HG03196 (cell line): ENCODE data around the gene KIF16B.
"Not testable (repeated sequence)": the region's sequence is repeated elsewhere in the genome, so short reads cannot be mapped to it uniquely, and the experiment has no call there.

ENCODE experiments used
- ATAC-seq: cut with Tn5 transposase; IDR thresholded peaks from one replicate; pipeline ENCODE4 v1.9.1; 2021; ENCODE audit not compliant: unreplicated experiment

The KIF16B gene

GRCh38 chr20:16526433-16527380 is 46.5 kb downstream of the KIF16B start:
- ATAC-seq = no peak

DNA sequence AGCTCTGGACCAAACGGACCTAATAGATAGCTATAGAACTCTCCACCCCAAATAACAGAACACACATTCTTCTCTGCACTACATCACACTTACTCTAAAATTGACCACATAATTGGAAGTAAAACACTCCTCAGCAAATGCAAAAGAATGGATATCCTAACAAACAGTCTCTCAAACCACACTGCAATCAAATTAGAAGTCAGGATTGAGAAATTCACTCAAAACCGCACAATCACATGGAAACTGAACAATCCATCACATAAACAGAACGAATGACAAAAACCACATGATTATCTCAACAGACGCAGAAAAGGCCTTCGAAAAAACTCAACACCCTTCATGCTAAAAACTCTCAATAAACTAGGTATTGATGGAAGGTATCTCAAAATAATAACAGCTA is 50.6 kb downstream of the KIF16B start:
- not testable (repeated sequence) for ATAC-seq

GRCh38 chr20:16520154-16520553 is 53.1 kb downstream of the KIF16B start:
- no peak for ATAC-seq

DNA sequence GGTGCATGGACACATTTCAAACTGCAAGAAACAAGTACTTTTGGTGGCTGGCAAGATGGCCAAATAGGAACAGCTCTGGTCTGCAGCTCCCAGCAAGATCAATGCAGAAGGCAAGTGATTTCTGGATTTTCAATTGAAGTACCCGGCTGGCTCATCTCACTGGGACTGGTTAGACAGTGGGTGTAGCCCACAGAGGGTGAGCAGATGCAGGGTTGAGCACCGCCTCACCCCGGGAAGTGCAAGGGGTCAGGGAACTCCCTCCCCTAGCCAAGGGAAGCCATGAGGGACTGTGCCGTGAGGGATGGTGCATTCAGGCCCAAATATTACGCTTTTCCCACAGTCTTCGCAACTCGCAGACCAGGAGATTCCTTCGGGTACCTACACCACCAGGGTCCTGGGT is 53.6 kb downstream of the KIF16B start:
- ATAC-seq = not testable (repeated sequence)

DNA sequence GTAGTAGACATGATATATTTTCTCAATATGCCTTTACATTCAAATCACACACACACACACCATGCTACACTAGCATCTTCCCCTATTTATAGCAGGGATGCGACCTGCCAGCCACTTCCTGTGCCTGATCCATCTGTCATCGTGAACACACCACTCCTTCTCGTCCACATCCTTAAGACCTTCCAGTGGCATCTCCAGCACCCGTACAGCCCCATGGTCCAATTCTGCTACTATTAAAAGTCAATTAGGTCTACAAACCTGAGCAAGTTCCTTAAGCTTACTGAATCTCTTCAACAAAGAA is 54.5 kb downstream of the KIF16B start:
- no peak for ATAC-seq

DNA sequence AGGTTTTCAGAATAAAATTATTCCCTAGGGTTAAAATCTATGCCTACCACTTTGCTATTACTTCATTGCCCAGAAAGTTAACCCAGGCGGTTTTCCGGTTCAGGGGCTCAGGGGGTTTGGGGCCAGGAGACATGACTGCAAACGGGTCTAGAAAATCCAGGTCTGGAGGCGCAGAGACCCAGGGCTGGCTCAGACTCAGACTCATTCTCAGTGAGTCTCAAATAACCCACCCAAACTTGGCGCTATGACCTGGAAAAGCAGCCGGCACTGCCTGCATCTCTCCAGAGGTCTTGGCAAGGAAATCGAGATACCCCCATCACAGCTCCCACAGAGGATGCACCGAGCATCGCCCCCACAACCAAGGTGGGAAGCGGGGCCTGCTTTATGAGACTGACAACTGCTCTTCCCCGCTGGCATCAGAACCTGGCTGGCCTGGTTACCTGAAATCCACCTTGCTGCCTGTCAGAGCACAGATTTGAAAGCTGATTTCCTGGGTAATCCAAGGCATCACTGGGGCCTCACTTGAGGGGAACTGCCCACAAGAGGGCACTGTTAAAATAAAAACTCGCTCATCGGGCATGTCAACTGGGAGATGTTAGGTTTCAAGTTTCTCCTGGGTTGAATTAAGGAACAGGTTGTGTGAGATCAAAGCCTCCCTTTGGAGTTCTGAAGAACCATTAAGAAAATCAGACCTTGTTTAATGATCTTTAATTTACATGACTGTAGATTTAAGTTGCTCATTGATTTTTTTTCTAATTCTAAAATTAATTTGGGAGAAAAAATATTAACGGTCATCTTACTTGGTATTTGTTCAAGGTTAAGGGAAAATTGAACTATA is 55.1 kb downstream of the KIF16B start:
- no peak for ATAC-seq

- no peak for ATAC-seq
Measured at GRCh38 chr20:16516794-16517193, 56.5 kb downstream of the KIF16B start.

DNA sequence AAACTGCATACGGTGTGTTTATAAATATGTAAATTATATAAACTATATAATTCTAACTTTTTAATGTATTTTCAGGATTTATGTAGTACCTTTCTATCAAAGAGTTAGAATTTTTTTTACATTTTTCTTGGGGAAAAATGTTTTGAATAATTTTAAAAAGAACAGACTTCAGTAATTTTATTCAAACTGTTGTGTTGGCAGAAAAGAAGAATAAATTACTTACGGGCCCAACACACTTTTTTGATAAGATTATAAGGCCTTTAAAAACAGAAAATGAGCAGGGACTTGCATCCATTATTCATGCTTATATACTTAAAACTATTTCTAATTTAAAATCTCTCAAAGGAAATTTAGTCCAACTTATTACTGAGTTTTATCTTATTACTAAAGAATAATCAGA is 58.2 kb downstream of the KIF16B start:
- no peak for ATAC-seq

DNA sequence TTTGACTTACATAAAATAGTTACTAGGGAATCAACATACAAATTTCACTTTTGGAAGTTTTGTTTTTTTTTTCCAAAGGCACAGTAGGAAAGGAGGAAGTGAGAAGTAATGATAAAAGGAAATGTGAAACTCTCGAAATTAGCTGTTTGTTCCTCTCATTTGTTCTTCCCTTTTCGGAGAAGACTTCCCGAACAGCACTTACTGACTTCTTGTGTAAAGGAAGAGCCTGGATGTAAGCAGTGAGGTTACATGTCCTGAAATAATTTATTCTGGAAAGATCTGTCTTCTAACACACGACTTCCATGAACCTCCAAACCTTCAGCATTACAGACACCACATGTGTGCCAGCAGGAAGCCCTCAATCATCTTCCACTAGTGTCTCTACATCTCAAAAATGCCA is 59.1 kb downstream of the KIF16B start:
- ATAC-seq = no peak

DNA sequence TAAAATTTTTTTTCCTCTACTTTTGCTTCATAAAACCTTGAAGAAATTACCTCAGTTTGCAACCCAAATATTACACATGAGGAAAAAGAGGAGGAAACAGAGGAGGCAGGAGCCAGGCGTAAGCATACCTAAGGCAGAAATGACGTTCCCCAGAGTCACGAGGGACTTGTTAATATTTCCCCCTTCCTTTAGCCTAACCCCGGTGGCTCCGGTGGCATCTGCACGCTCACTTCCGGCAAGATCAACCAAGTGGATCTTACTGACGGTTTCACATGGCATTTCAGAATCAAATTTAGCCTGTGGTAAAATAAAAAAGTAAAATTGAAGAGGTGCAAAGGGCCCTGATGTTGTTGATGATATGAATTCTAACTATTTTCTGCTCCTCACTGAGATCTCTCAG is 67.4 kb downstream of the KIF16B start:
- peak; percentile 68 for ATAC-seq

DNA sequence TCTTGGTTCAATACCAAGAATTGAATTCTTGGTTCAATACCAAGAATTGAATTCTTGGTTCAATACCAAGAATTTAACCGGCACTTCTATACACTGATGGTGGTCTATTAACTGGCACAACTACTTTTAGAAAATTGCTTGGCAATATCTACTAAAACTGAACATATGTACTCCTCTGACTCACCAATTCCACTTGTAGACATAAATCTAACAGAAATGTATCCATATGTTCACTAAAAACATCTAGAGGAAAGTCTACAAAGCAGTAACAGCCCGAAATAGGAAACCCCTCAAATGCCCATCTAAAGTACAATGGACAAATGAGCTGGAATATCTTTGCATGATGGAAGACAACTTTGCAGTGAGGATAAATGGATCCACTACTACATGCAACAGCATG is 71.9 kb downstream of the KIF16B start:
- ATAC-seq = no peak

DNA sequence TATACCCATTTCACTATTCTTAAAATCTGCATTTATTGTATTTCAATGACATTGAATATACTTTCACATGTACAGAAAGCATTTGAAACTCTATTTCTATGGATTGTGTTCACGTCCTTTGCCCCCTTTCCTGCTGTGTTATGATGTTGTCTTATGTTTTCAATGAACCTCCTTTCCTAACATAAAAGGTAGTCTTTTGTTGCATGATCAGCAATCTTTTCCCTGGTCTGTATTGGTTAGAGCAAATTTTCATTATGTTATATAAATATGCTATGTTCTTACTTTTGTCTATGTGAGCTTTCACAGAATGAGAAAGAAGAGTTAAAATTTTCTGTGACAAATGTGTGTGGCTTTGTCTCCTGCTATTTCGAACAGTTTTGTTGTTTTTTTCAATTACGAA is 73.1 kb downstream of the KIF16B start:
- no peak for ATAC-seq

DNA sequence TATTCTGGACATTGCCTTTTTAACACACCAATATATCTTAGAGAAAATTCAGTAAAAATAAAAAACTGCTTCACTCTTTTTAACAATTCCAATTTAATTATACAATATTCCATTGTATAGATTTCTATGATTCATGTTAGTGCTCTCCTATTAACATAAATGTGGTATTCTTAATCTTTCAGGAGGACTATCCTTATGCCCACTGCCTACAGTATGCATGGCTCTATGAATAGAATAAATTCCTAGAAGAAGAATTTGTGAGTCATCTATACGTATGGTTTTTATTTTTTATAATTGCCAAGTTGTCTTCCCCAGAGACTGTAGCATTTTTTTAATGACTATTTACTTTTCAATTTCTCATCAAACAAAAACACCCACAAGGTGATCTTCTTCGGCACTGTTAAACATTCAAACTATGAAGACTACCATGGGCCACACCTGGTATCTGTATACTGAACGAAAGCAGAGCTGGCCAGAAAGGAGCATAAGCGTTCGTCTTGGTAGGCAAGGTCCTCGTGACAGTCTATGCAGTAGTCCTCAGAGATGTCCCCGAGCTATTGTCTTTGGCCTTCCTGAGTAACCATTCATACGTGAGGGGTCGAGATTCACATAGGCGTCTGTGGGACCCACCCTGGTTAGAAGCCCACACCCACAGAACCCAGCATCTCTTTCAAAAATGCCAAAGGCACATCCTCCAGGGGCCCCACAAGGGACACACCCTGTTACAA is 74.6 kb downstream of the KIF16B start:
- no peak for ATAC-seq

- no peak for ATAC-seq
Measured at GRCh38 chr20:16497896-16498295, 75.4 kb downstream of the KIF16B start.

DNA sequence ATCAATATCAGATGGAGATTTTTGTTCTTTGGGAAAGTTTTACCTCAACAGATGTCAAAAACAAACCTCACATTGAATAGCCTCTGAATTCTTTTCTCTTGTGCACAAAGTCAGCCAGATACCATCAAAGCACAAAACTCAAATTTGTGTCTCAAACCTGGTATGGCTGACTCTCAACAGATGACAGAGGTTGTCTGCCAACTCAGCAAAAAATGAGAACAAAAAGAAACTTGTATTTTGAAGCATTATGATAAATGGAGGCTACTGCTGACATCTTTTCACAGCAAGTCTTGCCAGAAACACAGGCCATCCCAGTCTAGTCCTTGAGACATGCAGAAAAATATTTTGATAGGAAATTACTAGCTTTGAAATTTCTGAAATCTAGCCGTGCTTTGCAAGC is 79.8 kb downstream of the KIF16B start:
- no peak for ATAC-seq

GRCh38 chr20:16491294-16491905 is 81.8 kb downstream of the KIF16B start:
- ATAC-seq = no peak

GRCh38 chr20:16490696-16491095 is 82.6 kb downstream of the KIF16B start:
- ATAC-seq = no peak

DNA sequence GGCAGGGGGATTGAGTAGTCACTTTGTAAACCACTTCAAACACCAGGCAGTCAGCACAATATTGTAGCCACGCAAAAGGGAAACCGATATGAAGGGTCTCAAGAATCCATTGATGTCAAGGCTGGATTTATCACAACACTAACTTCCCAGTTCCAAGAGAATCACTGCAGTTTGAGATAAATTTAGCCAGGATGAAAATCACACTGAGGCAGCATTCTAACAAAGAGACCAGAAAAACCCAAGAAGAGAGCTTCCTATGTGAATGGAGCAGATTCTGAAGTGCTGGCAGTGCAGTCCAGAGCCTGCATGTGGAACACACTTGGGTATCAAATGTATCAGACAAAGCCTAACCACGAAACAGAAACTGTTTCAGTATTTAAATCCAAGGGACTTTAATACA is 84.6 kb downstream of the KIF16B start:
- no peak for ATAC-seq

DNA sequence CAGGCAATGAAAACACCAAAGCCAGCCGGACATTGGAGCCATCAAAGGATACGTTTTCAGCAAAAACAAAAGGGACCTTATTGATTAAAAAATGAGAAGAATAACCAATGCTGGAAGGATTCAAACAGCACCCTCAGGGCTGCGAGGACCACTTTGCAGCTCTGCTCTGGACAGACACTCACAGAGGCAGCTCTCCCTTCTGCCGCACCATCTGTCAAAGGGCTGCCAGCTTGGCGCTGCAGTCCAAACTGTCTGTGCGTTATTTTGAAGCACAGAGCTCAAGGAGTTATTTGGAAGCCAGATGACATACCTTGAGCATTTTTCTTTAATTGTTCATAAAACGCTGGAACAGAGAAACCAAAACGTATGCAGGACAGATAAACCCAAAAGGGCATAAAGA is 85.2 kb downstream of the KIF16B start:
- no peak for ATAC-seq

GRCh38 chr20:16486532-16486931 is 86.7 kb downstream of the KIF16B start:
- ATAC-seq = no peak

DNA sequence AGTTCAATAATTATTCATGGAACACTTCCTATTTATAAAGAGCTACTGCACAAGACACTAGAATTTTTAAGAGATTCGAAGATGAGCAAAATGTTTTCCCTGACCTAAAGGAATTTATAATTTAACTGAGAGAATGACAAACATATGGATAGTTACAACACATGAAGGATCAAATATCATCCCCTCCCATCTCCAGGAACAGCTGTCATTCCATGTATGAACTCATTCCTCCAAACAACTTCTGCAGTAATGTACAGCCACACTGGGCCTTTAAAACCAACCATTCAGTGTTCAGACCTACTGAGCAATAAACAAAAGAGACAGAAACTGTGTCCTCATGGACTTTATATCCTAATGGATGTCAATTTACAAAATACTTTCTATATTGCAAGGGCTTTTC is 87.8 kb downstream of the KIF16B start:
- no peak for ATAC-seq
